NB4 (cell line): ENCODE measurements around the gene PCDHGA8.
A peak's percentile ranks its signal among the peaks of the same experiment; 100 is the strongest.

Source experiments
- DNase-seq: peaks from one replicate; pipeline ENCODE4 v3.0.0; 2010; ENCODE audit warnings: low read depth
- H3K4me3 ChIP-seq: one replicate; pipeline ENCODE4 v1.5.1; 2011; ENCODE audit warnings: mild to moderate bottlenecking, low read depth, low read length, moderate library complexity
- MYC ChIP-seq: IDR thresholded peaks from 2 replicates; pipeline ENCODE4 v1.6.1; 2011; ENCODE audit warnings: low read depth, low read length
- POLR2A ChIP-seq: IDR thresholded peaks from 2 replicates; pipeline ENCODE4 v1.6.1; 2011; ENCODE audit warnings: mild to moderate bottlenecking; ENCODE audit not compliant: insufficient read length; ENCODE audit errors: extremely low read depth
- TF ChIP-seq, protein P1 (sequence below): IDR thresholded peaks from one replicate; pipeline ENCODE4 v1.5.1; 2012; ENCODE audit warnings: low read depth, low read length
- TF ChIP-seq, protein P2 (sequence below): IDR thresholded peaks from 2 replicates; pipeline ENCODE4 v1.6.1; 2011; ENCODE audit warnings: low read depth, low read length

The PCDHGA8 gene

DNA sequence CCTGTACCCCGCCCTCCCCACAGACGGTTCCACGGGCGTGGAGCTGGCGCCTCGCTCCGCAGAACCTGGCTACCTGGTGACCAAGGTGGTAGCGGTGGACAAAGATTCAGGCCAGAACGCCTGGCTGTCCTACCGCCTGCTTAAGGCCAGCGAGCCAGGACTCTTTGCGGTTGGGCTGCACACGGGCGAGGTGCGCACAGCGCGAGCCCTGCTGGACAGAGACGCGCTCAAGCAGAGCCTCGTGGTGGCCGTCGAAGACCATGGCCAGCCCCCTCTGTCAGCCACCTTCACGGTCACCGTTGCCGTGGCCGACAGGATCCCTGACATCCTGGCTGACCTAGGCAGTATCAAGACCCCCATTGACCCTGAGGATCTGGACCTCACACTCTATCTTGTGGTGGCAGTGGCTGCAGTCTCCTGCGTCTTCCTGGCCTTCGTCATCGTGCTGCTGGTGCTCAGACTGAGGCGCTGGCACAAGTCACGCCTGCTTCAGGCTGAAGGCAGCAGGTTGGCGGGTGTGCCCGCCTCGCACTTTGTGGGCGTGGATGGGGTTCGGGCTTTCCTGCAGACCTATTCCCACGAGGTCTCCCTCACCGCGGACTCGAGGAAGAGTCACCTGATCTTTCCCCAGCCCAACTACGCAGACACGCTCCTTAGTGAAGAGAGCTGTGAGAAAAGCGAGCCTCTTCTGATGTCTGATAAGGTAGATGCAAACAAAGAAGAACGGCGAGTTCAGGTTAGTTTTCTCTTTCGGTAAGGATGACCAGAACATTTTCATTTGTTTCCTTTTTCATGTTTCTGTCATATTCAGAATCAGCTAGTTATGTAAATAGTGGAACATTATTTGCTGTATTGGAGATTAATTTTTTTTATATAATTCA lies 26.2 kb upstream of the PCDHGA8 start:
- DNase-seq, result no peak
- TF ChIP-seq MYC (no peak), POLR2A (no peak)
- TF ChIP-seq, protein P1, sequence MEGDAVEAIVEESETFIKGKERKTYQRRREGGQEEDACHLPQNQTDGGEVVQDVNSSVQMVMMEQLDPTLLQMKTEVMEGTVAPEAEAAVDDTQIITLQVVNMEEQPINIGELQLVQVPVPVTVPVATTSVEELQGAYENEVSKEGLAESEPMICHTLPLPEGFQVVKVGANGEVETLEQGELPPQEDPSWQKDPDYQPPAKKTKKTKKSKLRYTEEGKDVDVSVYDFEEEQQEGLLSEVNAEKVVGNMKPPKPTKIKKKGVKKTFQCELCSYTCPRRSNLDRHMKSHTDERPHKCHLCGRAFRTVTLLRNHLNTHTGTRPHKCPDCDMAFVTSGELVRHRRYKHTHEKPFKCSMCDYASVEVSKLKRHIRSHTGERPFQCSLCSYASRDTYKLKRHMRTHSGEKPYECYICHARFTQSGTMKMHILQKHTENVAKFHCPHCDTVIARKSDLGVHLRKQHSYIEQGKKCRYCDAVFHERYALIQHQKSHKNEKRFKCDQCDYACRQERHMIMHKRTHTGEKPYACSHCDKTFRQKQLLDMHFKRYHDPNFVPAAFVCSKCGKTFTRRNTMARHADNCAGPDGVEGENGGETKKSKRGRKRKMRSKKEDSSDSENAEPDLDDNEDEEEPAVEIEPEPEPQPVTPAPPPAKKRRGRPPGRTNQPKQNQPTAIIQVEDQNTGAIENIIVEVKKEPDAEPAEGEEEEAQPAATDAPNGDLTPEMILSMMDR, result no peak
- TF ChIP-seq, protein P2, sequence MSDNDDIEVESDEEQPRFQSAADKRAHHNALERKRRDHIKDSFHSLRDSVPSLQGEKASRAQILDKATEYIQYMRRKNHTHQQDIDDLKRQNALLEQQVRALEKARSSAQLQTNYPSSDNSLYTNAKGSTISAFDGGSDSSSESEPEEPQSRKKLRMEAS, result no peak
- H3K4me3 ChIP-seq, result no peak overlapping the region

DNA sequence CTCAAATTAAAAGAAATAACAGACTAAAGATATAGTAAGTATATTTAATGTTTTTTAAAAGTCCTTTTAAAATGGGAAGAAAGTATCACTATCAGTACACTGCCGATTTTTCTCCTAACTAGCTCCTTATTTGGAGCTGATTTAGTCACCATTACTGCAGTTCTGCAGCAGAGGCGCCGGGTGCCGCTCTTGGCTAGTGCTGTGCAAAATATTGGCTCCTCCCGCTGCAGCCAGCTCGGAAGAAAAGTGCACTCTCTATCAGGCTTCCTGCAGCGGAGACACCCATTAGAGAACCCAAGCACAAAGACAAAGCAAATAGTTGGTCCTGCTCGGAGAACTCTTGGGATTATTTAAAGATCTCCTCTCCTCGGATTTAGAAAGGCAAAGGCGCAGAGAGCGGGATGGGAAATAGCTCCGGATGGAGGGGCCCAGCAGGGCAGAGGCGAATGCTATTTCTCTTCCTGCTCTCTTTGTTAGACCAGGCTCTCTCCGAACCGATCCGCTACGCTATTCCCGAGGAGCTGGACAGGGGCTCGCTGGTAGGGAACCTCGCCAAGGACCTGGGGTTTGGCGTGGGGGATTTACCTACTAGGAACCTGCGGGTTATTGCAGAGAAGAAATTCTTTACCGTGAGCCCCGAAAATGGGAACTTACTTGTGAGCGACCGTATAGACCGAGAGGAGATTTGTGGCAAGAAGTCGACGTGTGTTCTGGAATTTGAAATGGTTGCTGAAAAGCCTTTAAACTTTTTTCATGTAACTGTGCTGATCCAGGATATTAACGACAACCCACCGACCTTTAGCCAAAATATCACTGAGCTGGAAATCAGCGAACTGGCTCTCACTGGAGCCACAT lies 22.2 kb upstream of the PCDHGA8 start, which contains the start of gene PCDHGB3:
TSS of gene PCDHGB3 (plus strand) at position 249 of the 855 bp plus-strand sequence. CDS start at position 402, 153 bp downstream.
- H3K4me3 ChIP-seq, result peak within 1 kb of the TSS; percentile 50
- DNase-seq, result peak; percentile 77
- TF ChIP-seq, protein P1, result peak; percentile 57
- no peak for TF ChIP-seq POLR2A
- TF ChIP-seq MYC, result no peak
- TF ChIP-seq, protein P2, result no peak

DNA sequence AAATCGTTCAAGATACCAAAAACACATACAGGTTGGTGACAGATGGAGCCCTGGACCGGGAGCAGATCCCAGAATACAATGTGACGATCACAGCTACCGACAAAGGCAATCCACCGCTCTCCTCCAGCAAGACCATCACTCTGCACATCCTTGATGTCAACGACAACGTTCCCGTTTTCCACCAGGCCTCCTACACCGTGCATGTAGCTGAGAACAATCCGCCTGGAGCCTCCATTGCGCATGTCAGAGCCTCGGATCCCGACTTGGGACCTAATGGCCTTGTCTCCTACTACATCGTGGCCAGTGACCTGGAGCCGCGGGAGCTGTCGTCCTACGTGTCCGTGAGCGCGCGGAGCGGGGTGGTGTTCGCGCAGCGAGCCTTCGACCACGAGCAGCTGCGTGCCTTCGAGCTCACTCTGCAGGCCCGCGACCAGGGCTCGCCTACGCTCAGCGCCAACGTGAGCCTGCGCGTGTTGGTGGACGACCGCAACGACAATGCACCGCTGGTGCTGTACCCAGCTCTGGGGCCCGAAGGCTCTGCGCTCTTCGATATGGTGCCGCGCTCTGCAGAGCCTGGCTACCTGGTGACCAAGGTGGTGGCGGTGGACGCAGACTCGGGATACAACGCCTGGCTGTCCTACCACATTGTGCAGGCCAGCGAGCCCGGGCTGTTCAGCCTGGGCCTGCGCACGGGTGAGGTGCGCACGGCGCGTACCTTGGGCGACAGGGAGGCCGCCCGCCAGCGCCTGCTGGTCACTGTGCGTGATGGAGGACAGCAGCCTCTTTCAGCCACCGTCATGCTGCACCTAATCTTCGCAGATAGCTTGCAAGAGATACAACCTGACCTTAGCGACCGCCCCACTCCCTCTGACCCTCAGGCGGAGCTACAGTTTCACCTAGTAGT lies 20.6 kb upstream of the PCDHGA8 start:
- no peak for DNase-seq
- no peak overlapping the region for H3K4me3 ChIP-seq
- TF ChIP-seq, protein P1, result no peak
- TF ChIP-seq, protein P2, result no peak
- no peak for TF ChIP-seq POLR2A
- no peak for TF ChIP-seq MYC

DNA sequence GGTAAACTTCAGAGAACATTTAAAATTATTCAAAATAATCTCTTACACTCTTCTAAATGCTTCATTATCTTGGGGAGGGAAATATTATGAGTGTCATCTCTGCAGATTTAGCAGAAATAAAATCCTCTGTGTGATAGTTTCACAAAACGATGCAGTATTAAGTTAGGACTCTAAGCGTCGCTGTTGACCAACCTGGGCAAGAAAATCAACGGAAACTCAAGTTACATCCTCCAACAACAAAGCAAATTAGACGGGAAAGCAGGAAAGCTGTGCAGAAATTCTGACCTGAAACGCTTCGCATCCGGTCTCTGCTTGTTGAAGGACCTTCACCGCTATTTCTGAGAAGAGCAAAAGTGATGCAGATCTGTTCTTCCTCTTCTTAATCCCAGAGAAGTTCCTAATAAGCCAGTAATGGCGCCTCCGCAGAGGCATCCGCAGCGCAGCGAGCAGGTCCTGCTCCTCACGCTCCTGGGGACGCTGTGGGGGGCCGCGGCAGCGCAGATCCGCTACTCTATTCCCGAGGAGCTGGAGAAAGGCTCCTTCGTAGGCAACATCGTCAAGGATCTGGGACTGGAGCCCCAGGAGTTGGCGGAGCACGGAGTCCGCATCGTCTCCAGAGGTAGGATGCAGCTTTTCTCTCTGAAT lies 18.6 kb upstream of the PCDHGA8 start, which contains the start of gene PCDHGA6:
TSS of gene PCDHGA6 (plus strand) at position 219 of the 645 bp plus-strand sequence. CDS start at position 412, 193 bp downstream.
- no peak within 1 kb of the TSS for H3K4me3 ChIP-seq
- peak; percentile 16 for DNase-seq
- TF ChIP-seq MYC (no peak), POLR2A (no peak)
- TF ChIP-seq, protein P1, result peak; percentile 15

DNA sequence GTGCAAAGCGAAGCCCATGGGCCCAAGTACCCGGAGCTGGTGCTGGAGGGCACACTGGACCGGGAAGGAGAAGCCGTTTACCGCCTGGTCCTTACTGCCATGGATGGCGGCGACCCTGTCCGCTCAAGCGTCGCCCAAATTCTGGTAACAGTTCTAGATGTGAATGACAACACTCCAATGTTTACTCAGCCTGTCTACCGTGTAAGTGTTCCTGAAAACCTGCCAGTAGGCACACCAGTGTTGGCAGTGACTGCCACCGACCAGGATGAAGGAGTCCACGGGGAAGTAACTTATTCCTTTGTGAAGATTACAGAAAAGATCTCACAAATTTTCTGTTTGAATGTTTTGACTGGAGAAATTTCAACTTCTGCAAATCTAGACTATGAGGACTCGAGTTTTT lies 17.8 kb upstream of the PCDHGA8 start:
- no peak for DNase-seq
- TF ChIP-seq, protein P2, result no peak
- TF ChIP-seq, protein P1, result no peak
- TF ChIP-seq MYC, result no peak
- no peak for TF ChIP-seq POLR2A
- H3K4me3 ChIP-seq, result no peak overlapping the region
